NCI-H128 (cell line): ENCODE data around the gene UNC5A.

Experiments
- DNase-seq: peaks from one replicate; lab custom pipeline; 2025; ENCODE audit not compliant: unreplicated experiment; lab: John Stamatoyannopoulos, UW

Gene UNC5A

GRCh38 chr5:176781638-176782570 is 28.5 kb upstream of the UNC5A start:
- DNase-seq = no peak

GRCh38 chr5:176784218-176785165 is 25.9 kb upstream of the UNC5A start:
- DNase-seq = no peak

- DNase-seq = no peak
Measured at GRCh38 chr5:176785184-176786145, 24.9 kb upstream of the UNC5A start.

GRCh38 chr5:176787676-176788075 is 22.7 kb upstream of the UNC5A start:
- no peak for DNase-seq

- no peak for DNase-seq
Measured at GRCh38 chr5:176788091-176788490, 22.3 kb upstream of the UNC5A start.

- DNase-seq = no peak
Measured at GRCh38 chr5:176788941-176789872, 21.2 kb upstream of the UNC5A start.

- no peak for DNase-seq
Measured at GRCh38 chr5:176789873-176790615, 20.3 kb upstream of the UNC5A start.

- DNase-seq = no peak
Measured at GRCh38 chr5:176790941-176791340, 19.4 kb upstream of the UNC5A start.

GRCh38 chr5:176792655-176793342 is 17.6 kb upstream of the UNC5A start:
- DNase-seq = no peak

GRCh38 chr5:176793343-176793699 is 17.0 kb upstream of the UNC5A start:
- no peak for DNase-seq

GRCh38 chr5:176793736-176794135 is 16.6 kb upstream of the UNC5A start:
- no peak for DNase-seq

GRCh38 chr5:176794509-176794908 is 15.8 kb upstream of the UNC5A start:
- DNase-seq = no peak

GRCh38 chr5:176796411-176796810 is 13.9 kb upstream of the UNC5A start:
- DNase-seq = no peak

- no peak for DNase-seq
Measured at GRCh38 chr5:176796970-176797369, 13.4 kb upstream of the UNC5A start.

- DNase-seq = no peak
Measured at GRCh38 chr5:176797456-176798050, 12.8 kb upstream of the UNC5A start.

GRCh38 chr5:176798086-176798876 is 12.1 kb upstream of the UNC5A start:
- no peak for DNase-seq

GRCh38 chr5:176798949-176799348 is 11.4 kb upstream of the UNC5A start:
- DNase-seq = no peak
